ENCODE data around the gene PPP1R16B.

PPP1R16B gene

GRCh38 chr20:38970302-38970701 is 164.8 kb downstream of the PPP1R16B start:
- TF ChIP-seq POLR2AphosphoS5 (IDR thresholded peaks at IDR 0.05; ENCODE audit: low read depth, low read length): no peak
- TF ChIP-seq SIN3A (IDR thresholded peaks at IDR 0.05; ENCODE audit: borderline replicate concordance, insufficient read depth, low read length): no peak
- TF ChIP-seq TAF1 (IDR thresholded peaks at IDR 0.05; ENCODE audit: borderline replicate concordance, insufficient read depth, low read length): no peak
- TF ChIP-seq FOXP2 (optimal IDR thresholded peaks at IDR 0.05; ENCODE audit: borderline replicate concordance, extremely low read depth, extremely low read length, insufficient read depth): no peak
- TF ChIP-seq, protein P1, sequence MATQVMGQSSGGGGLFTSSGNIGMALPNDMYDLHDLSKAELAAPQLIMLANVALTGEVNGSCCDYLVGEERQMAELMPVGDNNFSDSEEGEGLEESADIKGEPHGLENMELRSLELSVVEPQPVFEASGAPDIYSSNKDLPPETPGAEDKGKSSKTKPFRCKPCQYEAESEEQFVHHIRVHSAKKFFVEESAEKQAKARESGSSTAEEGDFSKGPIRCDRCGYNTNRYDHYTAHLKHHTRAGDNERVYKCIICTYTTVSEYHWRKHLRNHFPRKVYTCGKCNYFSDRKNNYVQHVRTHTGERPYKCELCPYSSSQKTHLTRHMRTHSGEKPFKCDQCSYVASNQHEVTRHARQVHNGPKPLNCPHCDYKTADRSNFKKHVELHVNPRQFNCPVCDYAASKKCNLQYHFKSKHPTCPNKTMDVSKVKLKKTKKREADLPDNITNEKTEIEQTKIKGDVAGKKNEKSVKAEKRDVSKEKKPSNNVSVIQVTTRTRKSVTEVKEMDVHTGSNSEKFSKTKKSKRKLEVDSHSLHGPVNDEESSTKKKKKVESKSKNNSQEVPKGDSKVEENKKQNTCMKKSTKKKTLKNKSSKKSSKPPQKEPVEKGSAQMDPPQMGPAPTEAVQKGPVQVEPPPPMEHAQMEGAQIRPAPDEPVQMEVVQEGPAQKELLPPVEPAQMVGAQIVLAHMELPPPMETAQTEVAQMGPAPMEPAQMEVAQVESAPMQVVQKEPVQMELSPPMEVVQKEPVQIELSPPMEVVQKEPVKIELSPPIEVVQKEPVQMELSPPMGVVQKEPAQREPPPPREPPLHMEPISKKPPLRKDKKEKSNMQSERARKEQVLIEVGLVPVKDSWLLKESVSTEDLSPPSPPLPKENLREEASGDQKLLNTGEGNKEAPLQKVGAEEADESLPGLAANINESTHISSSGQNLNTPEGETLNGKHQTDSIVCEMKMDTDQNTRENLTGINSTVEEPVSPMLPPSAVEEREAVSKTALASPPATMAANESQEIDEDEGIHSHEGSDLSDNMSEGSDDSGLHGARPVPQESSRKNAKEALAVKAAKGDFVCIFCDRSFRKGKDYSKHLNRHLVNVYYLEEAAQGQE (IDR thresholded peaks at IDR 0.05; ENCODE audit: insufficient read depth in 1 of 2, low read depth in 2 of 2, low read length in 2 of 2): no peak
